ENCODE results near the gene VCAM1. TPM values are rescaled to one million over a fixed set of nuclear protein-coding genes. Genes with fewer than 3 reads are reported as not detected.

Gene VCAM1, protein sequence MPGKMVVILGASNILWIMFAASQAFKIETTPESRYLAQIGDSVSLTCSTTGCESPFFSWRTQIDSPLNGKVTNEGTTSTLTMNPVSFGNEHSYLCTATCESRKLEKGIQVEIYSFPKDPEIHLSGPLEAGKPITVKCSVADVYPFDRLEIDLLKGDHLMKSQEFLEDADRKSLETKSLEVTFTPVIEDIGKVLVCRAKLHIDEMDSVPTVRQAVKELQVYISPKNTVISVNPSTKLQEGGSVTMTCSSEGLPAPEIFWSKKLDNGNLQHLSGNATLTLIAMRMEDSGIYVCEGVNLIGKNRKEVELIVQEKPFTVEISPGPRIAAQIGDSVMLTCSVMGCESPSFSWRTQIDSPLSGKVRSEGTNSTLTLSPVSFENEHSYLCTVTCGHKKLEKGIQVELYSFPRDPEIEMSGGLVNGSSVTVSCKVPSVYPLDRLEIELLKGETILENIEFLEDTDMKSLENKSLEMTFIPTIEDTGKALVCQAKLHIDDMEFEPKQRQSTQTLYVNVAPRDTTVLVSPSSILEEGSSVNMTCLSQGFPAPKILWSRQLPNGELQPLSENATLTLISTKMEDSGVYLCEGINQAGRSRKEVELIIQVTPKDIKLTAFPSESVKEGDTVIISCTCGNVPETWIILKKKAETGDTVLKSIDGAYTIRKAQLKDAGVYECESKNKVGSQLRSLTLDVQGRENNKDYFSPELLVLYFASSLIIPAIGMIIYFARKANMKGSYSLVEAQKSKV
- 0.26 and 0.43 TPM in 2 replicates for total RNA-seq

DNA sequence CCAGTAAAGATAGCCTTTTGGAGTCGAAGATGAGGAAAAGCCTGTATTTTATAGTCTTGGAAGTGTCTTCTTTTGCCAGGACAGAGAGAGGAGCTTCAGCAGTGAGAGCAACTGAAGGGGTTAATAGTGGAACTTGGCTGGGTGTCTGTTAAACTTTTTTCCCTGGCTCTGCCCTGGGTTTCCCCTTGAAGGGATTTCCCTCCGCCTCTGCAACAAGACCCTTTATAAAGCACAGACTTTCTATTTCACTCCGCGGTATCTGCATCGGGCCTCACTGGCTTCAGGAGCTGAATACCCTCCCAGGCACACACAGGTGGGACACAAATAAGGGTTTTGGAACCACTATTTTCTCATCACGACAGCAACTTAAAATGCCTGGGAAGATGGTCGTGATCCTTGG lies at the start of gene VCAM1:
TSS of gene VCAM1 (plus strand) at position 253 of the 400 bp plus-strand sequence. CDS start at position 372, 119 bp downstream.

Other genes starting within 250 kb of the VCAM1 start
- not detected in 2 replicates for gene GPR88, start 181.6 kb upstream of the VCAM1 start, total RNA-seq
- 12.5 and 16.8 TPM in 2 replicates for gene EXTL2, start 175.1 kb downstream of the VCAM1 start, total RNA-seq
- gene SLC30A7, start 176.3 kb downstream of the VCAM1 start, total RNA-seq, result 37.6 and 38.5 TPM in 2 replicates

Measured in dermis lymphatic vessel endothelial cell (primary cell).